Measurements from ENCODE around the gene SCCPDH.

SCCPDH gene

DNA sequence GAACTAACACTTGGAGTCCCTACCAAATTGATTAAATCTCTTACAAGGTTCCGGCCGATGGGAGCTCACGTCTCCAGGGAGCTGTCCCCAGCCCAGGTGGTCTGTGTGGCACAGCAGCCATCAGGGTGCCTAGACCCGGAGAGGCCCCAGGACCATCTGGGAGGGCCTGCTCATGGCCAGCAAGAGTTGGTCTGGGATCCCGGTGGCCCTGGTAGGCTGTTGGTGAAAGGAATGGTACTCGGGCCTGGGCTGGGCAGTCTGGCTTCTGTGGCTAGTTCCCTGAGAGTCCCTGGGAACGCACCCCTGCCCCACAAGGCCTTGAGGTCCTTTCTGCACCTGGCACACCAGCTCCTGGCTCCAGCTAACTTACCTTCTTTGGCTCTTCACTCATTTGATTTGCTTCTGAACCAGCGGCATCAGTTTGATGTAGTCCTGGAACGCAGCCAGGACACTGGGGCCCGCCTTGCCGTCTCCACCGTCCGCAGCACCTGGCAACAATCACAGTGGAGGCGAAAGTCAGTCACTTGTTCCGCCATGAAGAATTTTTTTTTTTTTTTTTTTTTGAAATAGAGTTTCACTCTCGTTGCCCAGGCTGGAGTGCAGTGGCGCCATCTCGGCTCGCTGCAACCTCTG is 62.5 kb downstream of the SCCPDH start:
- DNase-seq = no peak

DNA sequence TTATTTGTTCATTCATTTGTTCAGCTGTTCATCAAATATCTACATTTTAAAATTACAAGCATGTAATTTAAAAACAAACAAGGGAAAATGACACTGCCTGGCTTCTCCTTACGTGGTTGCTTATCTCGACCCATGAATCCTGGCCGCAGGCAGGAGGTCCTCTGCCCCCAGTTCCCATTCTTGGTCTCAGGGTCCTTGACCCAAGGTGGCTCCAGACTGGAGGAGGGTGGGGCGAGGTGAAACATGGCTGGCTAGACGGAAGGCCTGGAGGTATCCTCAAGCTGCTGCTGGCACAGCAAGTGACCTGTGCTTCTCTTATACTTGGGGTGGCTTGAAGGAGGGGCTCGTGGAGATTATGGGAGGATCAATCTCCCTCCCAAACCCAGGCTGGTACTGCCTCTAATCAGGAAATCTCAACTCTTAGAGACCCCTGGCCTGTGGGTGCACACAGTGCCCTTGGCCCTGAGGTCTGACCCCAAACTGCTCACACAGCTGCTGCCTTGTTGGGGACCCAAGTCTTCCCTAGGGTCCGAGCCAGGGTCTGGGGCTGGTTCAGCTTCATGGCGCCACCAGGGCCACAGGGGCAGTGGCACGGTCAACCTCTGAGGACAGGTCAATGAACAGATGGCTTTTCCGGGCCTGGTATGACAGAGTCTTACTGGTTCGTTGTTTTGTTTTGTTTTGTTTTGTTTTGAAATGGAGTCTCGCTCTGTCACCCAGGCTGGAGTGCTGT is 63.7 kb downstream of the SCCPDH start:
- no peak for DNase-seq

DNA sequence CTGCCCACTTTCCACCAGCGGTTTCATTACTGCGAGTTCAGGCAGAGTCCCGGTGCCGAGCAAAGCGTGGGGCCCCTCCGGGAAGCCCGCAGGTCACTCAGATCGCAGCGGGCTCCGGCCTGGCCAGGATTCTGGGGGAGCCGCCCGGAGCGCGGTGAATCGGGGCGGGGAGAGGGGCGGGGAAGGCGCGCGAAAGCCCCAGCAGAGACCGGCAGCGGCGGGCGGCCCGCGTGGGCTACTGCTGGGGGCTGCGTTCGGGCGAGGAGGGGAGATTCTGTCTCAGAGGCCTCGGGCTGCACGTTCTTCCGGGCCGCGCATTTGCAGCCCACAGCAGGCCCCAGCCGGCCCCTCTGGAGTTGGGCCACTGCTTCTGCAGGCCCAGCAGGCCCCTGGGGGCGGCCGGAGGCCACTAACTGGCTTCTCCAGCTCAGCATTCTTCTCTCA is 64.7 kb downstream of the SCCPDH start:
- no peak for DNase-seq

DNA sequence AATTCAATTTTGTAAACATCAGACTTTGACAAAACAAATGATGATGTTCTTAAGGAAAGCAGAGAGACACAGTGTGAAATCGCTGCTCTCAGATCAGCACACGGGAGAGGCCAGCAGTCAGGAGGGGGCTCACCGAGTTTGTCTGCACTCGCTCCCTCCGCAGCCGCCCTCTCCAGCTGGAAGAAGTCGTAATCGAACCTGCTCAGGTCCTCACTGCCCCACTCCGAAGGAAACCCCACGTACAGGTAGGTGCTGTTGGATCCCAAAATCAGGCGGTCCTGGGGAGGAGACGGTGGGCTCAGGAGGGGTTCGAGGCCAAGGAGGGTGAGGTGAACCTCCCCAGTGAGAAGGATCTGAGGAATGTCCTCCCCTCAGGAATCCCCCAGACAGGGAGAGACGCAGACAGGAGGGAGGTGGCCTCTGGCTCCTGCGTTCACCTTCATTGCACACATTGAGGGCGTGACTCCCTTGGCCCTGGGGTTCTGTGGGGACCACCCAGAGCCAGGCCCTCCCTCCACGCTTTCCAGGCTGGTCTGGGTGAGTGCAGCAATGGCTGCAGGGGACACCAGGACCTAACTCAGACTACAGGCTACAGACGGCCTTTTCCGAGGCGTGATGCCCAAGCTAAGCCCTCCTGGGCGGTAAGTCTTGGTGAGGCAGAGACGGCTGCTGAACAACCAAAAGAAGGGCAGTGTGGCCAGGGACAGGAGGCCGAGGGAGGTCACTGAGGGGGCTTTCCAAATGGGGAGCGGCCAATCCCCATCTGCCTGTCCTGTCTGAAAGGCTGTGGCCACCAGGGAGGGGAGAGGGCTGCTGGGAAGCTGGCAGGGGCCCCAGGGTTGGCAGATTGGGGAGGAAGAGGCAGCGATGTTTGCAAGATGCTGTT is 65.5 kb downstream of the SCCPDH start:
- DNase-seq = no peak

DNA sequence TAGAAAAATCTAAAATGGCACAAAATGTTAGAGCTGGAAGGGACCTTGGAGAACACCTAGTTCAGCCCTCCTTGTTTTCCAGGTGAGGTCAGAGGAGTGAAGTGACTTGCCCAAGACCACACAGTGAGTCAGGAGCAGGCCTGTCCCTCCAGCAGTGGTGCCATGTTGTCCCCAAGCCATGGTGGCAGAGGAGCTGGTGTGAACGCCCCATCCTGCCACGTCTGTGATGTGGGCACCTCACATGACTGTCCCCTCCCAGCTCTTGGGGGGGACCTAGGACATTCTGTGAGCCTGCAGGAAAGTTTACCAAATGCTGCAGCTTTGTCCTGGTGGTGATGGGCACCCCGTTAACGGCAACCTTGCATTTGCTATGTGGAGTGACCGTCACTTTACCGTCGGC is 66.2 kb downstream of the SCCPDH start:
- no peak for DNase-seq

DNA sequence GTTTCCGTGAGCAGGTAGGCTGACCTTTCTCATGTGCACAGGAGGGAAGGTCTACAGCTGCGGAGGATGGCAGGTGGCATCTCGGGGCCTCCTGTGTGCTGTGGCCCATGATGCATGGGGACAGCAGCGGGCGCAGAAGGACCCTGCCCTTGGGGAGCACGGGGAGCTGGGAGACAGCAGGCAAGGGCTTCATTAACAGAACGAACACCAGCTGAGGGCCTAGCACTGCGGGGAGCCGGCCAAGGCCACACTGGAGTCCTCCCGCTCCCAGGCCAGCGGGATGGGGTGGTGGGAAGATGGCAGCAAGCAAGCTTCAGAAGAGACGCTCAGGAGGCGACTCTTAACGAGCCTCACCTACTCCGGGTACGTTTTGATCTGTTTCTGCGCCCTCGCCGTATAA is 66.6 kb downstream of the SCCPDH start:
- DNase-seq = no peak

DNA sequence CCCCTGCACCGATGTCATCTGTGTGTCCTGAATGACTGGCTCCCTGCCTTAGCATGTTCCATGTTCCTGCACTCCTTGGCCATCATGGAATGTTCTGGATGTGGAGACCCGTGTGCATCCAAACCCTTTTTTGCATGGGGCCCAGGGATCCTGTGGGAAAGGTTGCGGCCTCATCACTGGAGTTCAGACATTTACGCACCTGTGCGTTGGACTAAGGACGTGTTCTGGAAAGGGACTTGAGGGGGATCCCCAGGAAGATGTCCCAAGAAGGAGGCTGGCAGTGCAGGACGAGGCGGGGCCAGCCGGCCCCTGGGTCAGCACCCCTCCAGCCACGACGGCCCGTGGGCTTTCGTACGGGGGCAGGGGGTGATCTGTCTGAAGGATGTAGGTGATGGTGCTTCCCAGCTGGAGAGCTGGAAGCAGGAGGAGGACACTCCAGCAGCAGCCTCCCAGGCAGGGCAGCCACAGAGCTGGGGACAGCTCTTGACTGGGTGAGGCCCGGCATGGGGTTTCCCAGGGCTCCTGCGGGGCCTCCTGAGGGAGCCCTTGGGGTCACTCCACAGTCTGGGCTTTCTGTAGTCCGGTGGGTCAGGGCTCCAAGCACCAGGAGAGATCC is 67.2 kb downstream of the SCCPDH start:
- DNase-seq = no peak

DNA sequence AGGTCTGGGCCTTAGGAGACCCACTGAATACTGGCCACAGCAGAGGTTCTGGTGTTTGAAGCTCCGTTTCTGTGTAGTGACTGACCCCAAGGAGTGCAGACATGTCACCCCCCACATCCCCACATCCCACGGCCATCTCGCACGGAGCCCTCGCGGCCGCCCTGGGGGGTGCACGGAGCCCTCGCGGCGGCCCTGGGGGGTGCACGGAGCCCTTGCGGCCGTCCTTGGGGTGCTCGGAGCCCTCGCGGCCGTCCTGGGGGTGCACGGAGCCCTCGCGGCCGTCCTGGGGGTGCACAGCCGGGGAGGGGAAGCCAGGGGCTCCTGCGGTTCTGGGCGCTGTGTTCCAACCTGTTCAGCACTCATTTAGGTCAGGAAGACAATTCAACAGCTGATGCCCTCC is 68.4 kb downstream of the SCCPDH start:
- DNase-seq = no peak

DNA sequence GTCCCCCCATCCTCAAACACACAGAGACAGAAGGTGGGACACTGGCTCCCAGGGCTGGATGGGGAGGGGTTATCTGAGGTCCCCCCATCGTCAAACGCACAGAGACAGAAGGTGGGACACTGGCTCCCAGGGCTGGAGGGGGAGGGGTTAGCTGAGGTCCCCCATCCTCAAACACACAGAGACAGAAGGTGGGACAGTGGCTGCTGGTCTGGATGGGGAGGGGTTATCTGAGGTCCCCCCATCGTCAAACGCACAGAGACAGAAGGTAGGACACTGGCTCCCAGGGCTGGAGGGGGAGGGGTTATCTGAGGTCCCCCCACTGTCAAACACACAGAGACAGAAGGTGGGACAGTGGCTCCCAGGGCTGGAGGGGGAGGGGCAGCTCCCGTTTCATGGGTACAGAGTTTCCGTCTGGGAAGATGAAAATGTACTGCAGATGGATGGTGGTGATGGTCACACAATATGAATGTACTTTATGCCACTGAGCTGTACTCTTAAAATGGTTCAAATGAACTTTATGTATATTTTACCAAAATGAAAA is 69.2 kb downstream of the SCCPDH start:
- no peak for DNase-seq

DNA sequence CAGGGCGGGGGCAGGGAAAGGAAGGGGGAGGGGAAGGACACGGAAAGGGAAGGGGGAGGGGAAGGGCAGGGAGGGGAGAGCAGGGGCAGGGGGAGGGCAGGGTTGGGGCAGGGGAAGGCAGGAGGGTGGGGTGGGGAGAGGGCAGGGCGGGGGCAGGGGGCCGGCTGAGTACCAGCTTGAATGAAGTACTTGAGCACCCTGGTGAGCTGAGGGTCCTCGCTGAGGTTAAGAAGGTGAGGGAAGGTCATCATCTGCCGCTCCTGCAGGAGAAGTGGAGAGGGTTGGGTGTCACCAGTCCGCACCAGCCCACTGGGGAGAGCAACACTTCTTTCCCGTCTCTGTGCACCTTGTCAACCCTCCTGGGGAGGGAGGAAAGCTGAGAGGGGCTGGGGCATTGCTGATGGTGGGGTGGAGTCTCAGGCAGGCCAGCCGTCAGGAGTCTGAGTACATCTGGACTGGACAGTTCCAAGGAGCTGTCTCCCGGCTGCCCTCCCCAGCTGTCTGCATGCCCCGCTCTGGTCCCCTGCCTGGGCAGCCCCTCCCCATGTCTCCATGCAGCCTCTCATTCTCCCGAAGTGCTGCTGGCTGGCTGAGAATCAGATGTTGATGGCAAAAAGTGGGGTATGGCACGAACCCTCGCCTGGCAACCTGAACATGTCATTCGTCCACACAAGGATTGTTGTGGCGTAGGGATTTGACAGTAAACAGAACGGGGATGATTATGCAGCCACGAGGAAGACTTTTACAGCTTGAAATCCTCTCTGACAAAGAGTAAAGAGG is 70.0 kb downstream of the SCCPDH start:
- DNase-seq = no peak

DNA sequence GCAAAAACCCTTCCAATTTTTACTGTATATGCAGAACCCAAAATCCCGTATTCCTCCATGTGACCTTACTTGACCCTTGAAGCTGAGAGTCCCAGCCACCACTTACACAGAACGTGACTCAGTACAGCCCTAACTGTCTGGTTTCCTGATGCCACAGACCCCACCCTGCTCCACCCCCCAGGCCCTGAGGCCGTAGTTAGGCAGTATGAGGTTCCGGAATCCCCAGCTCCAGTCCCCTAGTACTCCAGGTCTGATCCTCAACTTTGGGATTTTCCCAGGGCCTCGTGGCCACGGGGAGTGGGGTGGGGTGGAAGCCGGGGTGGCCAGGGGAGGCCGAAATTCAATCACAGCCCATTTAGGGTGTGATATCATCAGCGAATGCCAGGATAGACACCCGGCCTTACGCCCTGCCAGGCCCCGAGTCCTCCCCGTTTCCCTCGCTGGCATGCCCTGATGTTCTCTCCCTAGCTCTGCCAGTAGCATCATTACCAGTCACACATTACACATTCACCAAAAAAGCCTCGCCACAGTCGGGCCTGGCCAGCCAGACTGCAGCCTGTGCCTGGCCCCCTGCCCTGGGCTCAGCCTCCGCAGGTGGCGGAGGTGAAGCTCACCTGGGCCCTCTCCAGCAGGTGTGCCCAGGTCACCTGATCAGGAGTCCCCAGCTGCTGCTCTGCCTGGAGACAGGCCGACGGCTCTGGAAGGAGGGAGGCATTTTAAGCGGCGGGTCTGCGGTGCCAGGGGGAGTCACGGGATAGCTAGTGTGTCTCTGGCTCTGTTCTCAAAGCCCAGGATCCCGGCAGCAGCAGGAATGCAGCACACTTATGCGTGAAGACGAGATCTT is 70.8 kb downstream of the SCCPDH start:
- peak; percentile 49 for DNase-seq

DNA sequence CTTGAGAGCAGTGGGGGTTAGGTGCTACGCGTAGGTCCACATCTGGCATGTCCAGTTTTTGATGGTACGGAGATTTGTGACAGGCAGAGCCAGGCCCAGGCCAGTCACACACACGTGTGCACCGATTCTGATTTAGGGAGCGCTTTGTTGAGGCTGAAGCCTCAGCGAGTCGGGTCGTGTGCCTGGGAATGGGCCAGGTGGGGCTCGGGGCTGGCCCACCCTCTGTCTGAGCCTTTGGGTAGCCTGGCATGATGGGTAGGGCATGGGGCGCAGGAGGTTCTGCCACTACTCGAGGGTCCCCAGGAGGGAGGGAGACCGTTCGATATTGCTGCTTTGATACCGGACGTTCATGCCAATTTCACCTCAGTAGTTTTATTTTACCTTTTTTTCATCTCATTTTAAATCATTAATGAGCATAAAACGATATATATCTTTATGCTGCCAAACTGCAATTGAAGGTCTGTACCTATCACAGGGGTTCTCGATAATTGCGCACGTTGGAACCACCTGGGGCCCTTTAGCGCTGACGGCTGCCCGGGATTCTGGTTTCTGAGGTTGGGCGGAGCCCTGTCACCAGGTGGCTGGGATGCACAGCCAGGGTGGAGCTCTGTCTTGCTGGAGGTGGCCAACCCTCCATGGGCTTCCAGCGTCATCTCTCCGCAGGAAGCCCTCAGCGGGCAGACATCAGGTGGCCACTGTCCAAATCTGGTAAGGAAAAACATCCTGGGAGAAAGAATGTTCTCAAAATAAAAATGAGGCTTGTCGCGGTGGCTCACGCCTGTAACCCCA is 71.9 kb downstream of the SCCPDH start:
- DNase-seq = no peak

DNA sequence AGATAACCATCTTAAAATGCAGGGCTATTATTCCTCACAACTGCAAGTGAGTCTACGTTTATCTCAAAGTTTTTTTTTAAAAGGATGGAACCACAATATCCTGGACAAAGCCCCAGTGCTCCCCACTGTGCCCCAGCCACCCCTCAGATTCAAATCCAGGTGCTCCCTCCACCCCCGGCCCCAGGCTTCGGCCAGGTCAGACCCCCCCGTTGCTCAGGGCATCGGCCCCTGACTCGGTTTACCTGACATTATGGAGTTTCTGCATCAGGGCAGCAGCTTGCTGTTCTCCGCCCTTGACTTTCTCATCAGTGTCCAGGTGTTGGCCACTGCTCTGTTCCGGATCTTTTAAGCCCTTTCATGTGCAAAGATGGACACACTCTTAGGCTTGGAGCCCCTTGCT is 72.9 kb downstream of the SCCPDH start:
- DNase-seq = no peak

DNA sequence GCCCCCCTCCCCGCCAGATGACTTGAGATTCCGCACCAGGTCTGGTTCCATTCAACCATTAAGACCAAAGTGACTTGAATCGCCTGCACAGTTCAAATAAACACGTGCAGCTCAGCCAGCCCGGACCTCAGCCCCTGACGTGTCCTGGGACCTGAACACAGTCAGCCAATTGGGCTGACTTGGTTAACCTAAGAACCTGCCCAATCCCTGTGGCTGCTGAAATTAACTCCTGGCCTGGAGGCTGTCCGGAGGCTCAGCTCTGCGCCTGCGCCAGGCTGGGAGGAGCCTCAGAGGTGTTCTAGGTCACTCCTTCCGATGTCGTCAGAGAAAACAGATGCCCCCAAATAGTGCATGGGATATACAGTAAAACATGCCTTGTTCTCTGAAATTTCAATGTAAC is 73.4 kb downstream of the SCCPDH start:
- no peak for DNase-seq

DNA sequence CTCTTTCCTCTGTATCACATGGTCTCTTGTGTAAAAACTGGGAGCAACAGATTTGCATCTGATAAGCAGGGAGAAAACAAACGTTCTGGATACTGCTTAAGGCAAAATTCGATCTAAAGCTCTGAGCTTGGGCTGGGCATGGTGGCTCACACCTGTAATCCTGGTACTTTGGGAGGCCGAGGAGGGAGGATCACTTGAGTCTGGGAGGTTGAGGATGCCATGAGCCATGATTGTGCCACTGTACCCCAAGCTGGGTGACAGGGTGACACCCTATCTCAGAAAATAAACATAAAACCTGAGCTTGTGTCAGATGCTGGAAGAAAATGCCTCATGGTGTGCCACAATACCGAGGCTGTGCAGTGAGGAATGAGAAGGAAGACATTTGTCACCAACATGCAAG is 73.9 kb downstream of the SCCPDH start:
- DNase-seq = no peak

DNA sequence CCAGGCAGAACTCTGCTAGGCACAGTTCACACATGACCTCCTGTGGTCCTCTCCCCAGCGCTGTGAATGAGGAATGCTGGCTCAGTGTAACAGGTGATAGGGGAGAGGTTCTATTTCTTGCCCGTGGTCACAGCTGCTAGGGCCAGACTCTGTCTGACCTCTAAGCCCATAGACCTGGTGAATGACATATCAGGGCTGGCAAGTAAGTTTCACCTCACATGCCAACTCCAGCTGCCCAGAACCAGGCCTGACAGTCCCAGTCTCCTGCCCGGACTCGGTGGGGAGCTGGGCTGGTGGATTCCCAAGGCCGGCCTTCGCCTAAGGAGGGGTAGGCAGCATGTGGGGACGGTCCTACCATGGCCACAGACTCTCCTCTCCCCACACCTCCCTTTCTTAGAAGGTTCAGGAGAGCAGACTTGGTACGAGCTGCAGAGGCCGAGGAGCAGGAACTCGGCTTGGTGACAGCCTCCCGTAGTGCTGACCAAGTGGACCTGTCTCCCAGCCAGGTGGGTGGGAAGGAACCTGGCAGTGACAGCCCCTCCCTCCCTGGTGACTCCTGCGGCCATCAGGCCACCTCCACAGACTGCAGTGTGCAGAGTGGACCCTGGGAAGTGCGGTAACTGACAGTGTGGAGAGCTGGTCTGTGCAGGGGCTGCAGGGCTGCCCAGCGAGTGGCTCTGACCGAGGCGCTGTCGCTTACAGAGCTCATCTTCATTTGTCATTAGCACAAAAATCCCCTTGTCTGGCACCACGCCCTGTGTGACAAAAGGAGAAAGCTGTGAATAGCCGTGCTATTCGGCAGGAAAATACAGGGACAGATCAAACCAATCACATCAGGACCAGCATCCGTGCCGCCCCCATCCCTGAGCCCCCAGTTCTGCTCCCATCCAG is 74.6 kb downstream of the SCCPDH start:
- DNase-seq = no peak

DNA sequence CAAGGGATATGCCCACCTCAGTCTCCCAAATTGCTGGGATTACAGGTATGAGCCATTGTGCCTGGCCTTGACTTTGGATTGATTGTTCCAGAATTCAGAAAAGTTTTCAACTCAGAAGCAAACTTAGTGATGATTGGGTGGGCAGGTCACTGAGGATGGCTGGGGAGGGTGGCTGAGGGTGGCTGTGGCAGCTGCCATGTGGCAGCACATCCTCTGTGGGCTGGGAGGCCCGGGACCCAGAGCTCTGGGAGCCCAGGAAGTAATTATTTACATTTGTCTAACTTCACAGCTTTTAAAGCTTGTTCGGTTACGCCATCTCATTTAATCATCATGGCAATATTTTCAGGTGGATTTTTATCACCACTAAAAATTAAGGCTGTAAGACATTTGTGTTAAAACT is 76.1 kb downstream of the SCCPDH start:
- no peak for DNase-seq

DNA sequence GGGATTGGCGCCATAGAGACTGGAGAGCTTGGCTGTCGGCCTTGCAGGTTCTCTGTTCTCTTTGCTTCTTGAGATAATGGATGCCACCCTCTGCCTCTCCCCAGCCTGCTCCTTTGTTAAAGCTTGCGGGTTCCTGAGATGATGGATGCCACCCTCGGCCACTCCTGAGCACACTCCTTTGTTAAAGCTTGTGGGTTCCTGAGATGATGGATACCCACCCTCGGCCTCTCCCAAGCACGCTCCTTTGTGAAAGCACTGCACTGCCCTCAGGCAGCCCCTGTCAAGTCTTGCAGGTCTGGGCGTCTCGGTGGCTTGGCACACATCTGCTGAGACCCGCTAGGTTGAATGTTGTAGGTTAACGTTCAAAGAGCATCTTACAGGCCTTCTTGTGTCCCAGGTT is 76.5 kb downstream of the SCCPDH start:
- no peak for DNase-seq

Data from hematopoietic multipotent progenitor cell treated with erythropoietin and hydrocortisone succinate and interleukin-3 and kit ligand, for 8 days (in vitro differentiated cells).